ENCODE data around the gene SCIMP.

The SCIMP gene

DNA sequence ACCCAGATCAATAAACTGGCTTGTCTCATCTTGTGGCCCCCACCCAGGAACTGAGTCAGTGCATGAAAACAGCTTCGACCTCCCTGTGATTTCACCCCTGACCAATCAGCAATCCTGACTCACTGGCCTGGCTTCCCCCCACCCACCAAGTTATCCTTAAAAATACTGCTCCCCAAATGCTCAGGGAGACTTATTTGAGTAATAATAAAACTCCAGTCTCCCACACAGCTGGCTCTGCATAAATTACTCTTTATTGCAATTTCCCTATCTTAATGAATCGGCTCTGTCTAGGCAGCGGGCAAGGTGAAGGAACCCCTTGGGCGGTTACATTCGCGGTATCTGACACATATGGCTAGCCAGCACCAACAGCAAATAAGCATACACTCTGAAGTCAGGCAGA lies 37.7 kb upstream of the SCIMP start:
- TF ChIP-seq TAF1 (IDR thresholded peaks at IDR 0.05; ENCODE audit: borderline replicate concordance, insufficient read depth, low read length) (no peak), SIN3A (IDR thresholded peaks at IDR 0.05; ENCODE audit: borderline replicate concordance, insufficient read depth, low read length) (no peak), FOXP2 (optimal IDR thresholded peaks at IDR 0.05; ENCODE audit: borderline replicate concordance, extremely low read depth, extremely low read length, insufficient read depth) (no peak)

- TF ChIP-seq, protein P1, sequence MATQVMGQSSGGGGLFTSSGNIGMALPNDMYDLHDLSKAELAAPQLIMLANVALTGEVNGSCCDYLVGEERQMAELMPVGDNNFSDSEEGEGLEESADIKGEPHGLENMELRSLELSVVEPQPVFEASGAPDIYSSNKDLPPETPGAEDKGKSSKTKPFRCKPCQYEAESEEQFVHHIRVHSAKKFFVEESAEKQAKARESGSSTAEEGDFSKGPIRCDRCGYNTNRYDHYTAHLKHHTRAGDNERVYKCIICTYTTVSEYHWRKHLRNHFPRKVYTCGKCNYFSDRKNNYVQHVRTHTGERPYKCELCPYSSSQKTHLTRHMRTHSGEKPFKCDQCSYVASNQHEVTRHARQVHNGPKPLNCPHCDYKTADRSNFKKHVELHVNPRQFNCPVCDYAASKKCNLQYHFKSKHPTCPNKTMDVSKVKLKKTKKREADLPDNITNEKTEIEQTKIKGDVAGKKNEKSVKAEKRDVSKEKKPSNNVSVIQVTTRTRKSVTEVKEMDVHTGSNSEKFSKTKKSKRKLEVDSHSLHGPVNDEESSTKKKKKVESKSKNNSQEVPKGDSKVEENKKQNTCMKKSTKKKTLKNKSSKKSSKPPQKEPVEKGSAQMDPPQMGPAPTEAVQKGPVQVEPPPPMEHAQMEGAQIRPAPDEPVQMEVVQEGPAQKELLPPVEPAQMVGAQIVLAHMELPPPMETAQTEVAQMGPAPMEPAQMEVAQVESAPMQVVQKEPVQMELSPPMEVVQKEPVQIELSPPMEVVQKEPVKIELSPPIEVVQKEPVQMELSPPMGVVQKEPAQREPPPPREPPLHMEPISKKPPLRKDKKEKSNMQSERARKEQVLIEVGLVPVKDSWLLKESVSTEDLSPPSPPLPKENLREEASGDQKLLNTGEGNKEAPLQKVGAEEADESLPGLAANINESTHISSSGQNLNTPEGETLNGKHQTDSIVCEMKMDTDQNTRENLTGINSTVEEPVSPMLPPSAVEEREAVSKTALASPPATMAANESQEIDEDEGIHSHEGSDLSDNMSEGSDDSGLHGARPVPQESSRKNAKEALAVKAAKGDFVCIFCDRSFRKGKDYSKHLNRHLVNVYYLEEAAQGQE (IDR thresholded peaks at IDR 0.05; ENCODE audit: insufficient read depth in 1 of 2, low read depth in 2 of 2, low read length in 2 of 2): no peak
- TF ChIP-seq POLR2AphosphoS5 (IDR thresholded peaks at IDR 0.05; ENCODE audit: low read depth, low read length) (no peak), FOXP2 (optimal IDR thresholded peaks at IDR 0.05; ENCODE audit: borderline replicate concordance, extremely low read depth, extremely low read length, insufficient read depth) (no peak), SIN3A (IDR thresholded peaks at IDR 0.05; ENCODE audit: borderline replicate concordance, insufficient read depth, low read length) (no peak), TAF1 (IDR thresholded peaks at IDR 0.05; ENCODE audit: borderline replicate concordance, insufficient read depth, low read length) (no peak)
Measured at GRCh38 chr17:5269241-5269960, 34.7 kb upstream of the SCIMP start.

DNA sequence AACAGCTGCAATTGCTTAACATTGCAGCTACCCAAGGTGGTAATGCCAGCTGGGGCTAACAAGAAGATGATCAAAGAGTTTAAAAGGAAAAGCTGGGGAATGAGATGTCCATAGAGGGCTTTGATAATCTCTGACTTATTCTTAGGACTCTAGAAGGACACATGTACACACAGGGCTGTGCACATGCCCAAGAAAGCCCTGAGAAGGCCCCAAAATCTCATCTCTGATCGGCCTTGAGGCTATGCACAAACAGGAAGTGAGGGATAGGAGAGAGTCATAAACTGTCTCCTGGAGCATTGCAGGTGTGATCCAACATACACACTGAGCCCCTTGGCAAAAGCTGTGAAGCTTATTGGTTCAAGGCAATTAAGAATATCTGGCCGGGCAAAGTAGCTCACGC lies 30.2 kb upstream of the SCIMP start:
- TF ChIP-seq TAF1 (IDR thresholded peaks at IDR 0.05; ENCODE audit: borderline replicate concordance, insufficient read depth, low read length): no peak
- no peak for TF ChIP-seq POLR2AphosphoS5 (IDR thresholded peaks at IDR 0.05; ENCODE audit: low read depth, low read length)
- TF ChIP-seq, protein P1 (IDR thresholded peaks at IDR 0.05; ENCODE audit: insufficient read depth in 1 of 2, low read depth in 2 of 2, low read length in 2 of 2): no peak
- no peak for TF ChIP-seq SIN3A (IDR thresholded peaks at IDR 0.05; ENCODE audit: borderline replicate concordance, insufficient read depth, low read length)
- TF ChIP-seq FOXP2 (optimal IDR thresholded peaks at IDR 0.05; ENCODE audit: borderline replicate concordance, extremely low read depth, extremely low read length, insufficient read depth): no peak

DNA sequence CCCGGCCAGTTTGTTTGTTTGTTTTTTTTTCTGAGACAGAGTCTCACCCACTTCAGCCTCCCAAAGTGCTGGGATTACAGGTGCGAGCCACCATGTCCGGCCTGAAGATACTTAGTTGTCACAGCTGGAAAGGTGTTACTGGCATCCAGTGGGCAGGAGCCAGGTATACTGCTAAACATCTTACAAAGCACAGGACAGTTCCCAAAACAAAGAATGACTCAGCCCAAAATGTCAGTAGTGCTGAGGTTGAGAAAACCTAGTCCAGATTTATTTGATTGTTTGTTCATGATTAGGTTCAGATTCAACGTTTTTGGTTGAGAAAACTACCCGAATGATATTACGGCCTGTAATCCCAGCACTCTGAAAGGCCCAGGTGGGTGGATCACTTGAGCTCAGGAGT lies 28.8 kb upstream of the SCIMP start:
- TF ChIP-seq TAF1 (IDR thresholded peaks at IDR 0.05; ENCODE audit: borderline replicate concordance, insufficient read depth, low read length) (no peak), FOXP2 (optimal IDR thresholded peaks at IDR 0.05; ENCODE audit: borderline replicate concordance, extremely low read depth, extremely low read length, insufficient read depth) (no peak), POLR2AphosphoS5 (IDR thresholded peaks at IDR 0.05; ENCODE audit: low read depth, low read length) (no peak), SIN3A (IDR thresholded peaks at IDR 0.05; ENCODE audit: borderline replicate concordance, insufficient read depth, low read length) (no peak)
- TF ChIP-seq, protein P1 (IDR thresholded peaks at IDR 0.05; ENCODE audit: insufficient read depth in 1 of 2, low read depth in 2 of 2, low read length in 2 of 2): no peak

- TF ChIP-seq, protein P1 (IDR thresholded peaks at IDR 0.05; ENCODE audit: insufficient read depth in 1 of 2, low read depth in 2 of 2, low read length in 2 of 2): no peak
- TF ChIP-seq POLR2AphosphoS5 (IDR thresholded peaks at IDR 0.05; ENCODE audit: low read depth, low read length) (no peak), TAF1 (IDR thresholded peaks at IDR 0.05; ENCODE audit: borderline replicate concordance, insufficient read depth, low read length) (no peak), FOXP2 (optimal IDR thresholded peaks at IDR 0.05; ENCODE audit: borderline replicate concordance, extremely low read depth, extremely low read length, insufficient read depth) (no peak), SIN3A (IDR thresholded peaks at IDR 0.05; ENCODE audit: borderline replicate concordance, insufficient read depth, low read length) (no peak)
Measured at GRCh38 chr17:5262416-5262991, 27.8 kb upstream of the SCIMP start.
